Stimulated activated CD8-positive, alpha-beta memory T cell treated with anti-CD3 and anti-CD28 coated beads, Interleukin-15, amount 100 ng/mL, for 48 hours (primary cell): ENCODE results near the gene PLIN3.
"Not testable (repeated sequence)": the region's sequence is repeated elsewhere in the genome, so short reads cannot be mapped to it uniquely, and the experiment has no call there.

Experiments used
- DNase-seq, 2 donors: peaks; one replicate each; pipeline ENCODE4 v3.0.0-alpha.2; 2020; ENCODE audit warnings: low read depth in 2 of 2

Gene PLIN3

DNA sequence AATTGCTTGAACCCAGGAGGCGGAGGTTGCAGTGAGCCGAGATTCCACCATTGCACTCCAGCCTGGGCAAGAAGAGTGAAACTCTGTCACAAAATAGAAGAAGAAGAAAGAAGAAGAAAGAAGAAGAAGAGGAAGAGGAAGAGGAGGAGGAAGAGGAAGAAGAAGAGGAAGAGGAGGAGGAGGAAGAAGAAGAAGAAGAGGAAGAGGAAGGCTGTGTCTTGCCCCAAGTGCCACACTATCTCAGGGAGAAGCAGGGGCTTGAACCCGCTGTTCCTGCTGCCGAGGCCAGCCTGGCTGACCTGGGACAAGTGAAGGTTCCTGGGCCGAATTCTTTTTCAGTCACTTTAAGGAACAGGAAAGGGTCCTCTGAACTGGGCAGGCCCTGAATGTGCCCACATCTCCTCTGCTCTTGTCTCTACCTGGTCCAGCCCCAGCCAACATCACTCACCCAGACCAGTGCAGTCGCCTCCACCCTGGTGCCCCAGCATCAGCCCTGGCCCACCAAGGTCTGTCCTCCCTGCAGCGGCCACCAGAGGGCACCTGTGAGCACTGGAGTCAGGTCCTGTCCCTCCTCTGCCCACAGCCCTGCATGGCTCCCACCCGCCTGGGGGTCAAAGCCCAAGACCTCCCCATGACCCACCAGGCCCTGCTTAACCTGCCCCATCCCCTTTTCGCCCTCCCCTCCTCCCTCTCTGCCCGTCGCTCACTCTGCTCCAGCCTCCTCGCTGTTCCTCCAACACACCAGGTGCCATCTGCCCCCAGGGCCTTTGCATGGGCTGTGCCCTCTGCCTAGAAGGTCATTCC lies 55.9 kb downstream of the PLIN3 start:
- DNase-seq = peak; percentile 74 to 76

DNA sequence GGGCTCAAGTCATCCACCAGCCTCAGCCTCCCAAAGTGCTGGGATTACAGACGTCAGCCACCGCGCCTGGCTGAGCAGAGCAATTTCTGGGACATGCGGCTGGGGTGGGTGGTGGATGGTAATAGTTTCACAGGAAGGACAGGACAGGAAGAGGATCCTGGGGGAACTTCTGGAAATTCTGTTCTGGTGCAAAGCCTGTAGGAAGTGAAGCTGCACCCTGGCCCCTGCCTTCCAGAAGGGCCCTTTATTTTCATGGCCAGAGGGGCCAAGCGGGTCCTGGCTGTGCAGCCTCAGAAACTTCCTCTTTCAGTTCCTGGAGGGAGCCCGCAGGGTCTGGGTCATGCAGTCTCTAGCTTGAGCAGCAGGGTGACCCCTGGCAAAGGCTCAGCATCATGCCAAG lies 60.3 kb downstream of the PLIN3 start:
- no peak for DNase-seq

DNA sequence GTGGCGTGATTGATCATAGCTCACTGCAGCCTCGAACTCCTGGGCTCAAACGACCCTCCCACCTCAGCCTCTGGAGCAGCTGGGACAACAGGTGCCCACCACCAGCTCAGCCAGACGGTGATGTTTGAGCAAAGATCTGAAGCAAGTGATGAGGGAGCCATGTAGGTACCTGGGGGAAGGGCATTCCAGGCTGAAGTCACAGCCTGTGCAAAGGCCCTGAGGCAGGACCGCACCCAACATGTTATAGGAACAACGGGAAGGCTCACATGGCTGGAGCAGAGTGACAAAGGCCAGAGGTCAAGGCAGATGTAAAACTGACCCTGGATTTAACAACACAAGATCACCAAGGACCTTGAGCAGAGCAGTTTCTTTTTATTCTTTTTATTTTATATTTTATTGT lies 61.1 kb downstream of the PLIN3 start:
- no peak for DNase-seq

DNA sequence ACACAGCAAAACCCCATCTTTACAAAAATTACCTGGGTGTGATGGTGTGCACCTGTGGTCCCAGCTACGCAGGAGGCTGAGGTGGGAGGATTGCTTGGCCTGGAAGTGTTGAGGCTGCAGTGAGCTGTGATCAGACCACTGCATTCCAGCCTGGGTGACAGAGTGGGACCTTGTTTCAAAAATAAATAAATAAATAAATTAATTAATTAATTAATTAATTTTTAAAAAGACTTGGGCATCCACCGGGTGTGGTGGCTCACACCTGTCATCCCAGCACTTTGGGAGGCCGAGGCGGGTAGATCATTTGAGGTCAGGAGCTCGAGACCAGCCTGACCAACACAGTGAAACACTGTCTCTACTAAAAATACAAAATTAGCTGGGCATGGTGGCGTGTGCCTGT lies 62.3 kb downstream of the PLIN3 start:
- DNase-seq = not testable (repeated sequence)

DNA sequence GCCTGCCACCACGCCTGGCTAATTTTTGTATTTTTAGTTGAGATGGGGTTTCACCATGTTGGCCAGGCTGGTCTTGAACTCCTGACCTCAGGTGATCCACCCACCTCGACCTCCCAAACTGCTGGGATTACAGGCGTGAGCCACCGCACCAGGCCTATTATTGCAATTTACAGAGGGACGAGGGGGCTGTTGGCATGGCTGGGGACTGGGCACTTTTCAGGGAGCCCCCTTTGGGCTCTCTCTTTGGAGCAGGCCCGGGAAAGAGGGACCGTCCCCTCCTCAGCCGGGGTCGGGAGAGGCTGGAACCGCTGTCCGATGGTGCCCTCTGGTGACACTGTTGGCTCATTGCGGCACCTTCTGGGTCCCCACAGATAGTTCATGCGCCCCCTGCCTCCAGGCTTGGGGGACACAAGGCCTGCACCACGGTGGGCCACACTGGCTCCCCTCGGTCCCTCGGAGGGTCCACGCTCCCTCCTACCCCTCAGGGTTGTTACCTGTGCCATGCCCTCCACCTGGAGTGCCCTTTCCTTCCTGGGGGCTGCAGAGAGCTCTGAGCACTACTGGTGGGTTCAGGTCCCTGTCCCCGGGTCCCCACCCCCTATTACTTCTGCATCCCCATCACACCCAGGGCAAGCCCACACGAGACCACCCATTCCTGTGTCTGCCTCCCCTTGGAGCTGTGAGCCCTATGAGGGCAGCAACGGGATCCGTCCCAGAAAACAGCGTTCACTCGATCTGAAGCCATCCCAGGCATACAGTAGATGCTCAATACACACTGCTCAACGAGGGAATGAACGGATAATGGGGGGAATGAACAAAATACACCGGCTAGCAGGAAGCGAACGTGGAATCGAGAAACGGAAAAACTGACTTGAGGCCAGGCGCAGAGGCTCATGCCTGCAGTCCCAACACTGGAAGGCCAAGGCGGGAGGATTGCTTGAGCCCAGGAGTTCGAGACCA lies 63.5 kb downstream of the PLIN3 start:
- peak; percentile 47 to 48 for DNase-seq

DNA sequence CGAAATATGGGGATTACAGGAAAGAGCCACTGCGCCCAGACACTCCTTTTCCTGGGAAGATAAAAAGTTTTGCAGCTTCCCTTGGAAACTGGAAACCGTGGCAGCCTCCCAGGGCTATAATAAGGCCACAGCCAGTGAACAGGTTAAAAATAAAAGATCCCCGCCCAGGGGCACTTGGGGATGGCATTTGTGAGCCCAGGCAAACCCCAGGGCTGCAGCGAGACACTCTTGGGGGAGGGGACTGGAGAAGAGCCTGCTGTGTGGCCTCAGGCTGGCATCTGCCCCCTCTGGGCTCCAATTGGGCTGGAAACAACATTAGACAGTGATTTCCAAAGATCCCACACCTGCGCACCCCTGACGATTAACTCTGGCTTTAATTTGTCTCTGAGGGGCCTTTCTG lies 64.8 kb downstream of the PLIN3 start:
- DNase-seq = no peak

DNA sequence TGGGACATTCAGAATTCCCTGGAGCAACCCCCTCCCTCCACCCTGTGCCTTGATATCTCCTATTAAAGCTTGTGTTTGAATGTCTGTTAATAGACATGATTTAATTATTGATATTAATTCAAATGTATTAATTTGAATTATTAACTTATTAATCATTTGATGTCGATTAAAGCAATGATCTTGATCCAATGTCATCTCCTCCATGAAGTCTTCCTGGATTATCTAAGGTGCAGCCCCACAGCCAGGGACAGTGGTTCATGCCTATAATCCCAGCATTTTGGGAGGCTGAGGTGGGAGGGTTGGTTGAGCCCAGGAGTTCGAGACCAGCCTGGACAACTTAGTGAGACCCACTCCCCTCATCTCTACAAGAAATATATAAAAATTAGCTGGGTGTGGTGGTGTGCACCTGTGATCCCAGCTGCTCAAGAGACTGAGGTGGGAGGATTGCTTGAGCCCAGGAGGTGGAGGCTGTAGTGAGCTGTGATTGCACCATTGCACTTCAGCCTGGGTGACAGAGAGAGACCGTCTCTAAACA lies 66.3 kb downstream of the PLIN3 start:
- no peak for DNase-seq

DNA sequence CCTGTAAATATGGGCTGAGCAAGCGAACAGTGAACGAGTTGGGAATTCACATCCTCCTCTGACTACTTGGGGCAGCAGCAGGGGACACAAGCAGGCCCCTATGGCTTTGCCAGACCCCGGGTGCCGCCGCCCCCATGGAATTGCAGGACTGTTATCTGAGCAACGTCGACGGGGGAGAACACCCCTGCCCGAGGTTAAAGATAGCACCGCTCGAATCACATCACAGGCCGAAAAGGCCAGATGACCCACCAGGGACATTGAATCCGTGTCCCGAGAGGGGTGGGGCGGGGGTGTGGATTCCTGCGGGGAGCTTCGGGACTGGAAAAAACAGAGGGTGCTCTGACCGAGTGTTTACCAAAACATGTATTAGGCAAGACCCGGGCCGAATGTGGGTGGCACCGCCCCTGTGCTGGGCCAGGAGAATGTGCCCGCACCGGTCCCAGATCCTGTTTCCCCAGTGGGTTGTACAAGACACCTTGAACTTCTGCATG lies 66.8 kb downstream of the PLIN3 start:
- DNase-seq = no peak

DNA sequence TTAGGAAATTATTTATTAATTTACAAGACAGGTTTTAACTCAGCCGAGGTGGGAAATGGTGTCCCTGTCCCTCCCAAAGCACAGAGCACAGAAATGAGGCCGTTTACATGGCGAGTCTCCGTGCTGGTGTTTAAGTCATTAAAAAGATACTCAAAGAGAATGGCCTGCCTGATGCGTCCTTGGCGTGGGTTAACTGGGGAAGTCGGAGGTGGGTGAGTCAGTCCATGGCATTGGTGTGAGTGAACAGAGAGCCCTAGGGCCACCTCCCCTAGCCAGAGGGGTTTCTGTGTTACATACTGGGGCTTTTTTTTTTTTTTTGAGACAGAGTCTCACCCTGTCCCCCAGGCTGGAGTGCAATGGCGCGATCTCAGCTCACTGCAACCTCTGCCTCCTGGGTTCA lies 72.1 kb downstream of the PLIN3 start:
- no peak for DNase-seq

DNA sequence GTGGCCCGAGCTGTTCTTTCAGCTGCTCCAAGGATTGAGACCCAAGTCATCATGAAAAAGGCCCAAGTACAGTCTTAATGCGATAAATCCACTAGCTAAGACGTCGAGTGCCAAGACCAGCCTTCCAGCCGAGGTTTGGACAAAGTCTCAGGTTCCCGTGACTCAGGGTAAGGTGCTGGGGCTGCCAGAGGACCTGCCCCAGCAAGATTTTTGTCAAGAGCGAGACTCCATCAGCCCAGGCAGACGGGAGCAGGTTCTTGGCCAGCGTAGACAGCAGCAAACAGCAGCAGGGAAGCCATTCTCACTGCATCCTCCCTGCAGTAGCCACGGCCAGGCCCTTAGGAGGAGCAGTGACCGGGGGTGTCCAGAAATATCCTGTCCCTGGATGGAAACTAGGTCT lies 72.5 kb downstream of the PLIN3 start:
- DNase-seq = no peak

DNA sequence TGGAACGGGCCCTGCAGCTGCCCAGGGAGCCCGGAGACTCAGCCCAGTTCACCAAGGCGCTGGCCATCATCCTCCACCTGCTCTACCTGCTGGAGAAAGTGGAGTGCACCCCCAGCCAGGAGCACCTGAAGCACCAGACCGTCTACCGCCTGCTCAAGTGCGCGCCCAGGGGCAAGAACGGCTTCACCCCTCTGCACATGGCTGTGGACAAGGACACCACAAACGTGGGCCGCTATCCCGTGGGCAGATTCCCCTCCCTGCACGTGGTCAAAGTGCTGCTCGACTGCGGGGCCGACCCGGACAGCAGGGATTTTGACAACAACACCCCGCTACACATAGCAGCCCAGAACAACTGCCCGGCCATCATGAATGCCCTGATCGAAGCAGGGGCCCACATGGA lies 74.2 kb downstream of the PLIN3 start:
- not testable (repeated sequence) for DNase-seq

DNA sequence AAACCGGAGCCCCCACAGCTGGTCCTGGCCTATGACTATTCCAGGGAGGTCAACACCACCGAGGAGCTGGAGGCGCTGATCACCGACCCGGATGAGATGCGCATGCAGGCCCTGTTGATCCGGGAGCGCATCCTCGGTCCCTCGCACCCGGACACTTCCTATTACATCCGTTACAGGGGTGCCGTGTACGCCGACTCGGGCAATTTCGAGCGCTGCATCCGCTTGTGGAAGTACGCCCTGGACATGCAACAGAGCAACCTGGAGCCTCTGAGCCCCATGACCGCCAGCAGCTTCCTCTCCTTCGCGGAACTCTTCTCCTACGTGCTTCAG lies 74.6 kb downstream of the PLIN3 start:
- not testable (repeated sequence) for DNase-seq

DNA sequence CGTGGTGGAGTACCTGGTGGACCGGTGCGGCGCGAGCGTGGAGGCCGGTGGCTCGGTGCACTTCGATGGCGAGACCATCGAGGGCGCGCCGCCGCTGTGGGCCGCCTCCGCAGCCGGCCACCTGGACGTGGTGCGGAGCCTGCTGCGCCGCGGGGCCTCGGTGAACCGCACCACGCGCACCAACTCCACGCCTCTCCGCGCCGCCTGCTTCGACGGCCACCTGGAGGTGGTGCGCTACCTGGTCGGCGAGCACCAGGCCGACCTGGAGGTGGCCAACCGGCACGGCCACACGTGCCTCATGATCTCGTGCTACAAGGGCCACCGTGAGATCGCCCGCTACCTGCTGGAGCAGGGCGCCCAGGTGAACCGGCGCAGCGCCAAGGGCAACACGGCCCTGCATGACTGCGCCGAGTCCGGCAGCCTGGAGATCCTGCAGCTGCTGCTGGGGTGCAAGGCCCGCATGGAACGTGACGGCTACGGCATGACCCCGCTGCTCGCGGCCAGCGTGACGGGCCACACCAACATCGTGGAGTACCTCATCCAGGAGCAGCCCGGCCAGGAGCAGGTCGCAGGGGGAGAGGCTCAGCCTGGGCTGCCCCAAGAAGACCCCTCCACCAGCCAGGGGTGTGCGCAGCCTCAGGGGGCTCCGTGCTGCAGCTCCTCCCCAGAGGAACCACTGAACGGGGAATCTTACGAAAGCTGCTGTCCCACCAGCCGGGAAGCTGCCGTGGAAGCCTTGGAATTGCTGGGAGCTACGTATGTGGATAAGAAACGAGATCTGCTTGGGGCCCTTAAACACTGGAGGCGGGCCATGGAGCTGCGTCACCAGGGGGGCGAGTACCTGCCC lies 75.2 kb downstream of the PLIN3 start:
- not testable (repeated sequence) for DNase-seq

DNA sequence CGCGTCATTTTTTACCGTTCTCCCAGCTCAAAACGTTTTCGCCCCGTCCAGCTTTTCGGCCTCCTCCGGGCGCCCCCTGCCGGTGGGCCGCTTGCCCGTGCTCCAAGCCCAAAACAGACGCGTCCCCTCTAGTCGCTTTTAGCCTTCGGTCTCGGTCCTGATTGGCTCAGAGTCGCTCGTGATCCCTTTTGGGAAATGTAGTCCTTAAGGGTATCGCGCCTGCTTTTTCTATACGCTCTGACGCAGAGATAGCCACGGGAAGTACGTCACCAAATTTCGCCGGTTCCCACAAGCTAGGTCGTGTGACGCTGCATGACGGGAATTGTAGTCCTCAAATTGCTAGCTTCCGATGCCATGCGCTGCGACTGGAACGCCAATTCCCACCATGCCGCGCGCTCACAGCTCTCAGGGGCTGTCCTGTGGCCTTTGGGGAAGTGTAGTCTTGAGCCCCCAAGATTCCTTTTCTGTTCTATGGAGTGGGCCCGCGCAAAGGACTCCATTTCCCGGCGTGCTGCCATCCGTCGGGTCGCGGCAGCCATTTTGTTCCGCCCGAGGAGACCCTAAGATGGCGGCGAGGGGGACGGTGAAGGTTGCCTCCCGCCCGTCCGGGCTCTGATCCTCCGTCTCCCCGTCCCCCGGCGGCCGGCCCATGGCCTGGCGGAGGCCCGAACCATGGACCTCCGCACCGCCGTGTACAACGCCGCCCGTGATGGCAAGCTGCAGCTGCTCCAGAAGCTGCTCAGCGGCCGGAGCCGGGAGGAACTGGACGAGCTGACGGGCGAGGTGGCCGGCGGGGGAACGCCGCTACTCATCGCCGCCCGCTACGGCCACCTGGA lies 76.1 kb downstream of the PLIN3 start, which contains the start of gene FEM1A:
FEM1A (plus strand) TSS at position 552 of the 836 bp plus-strand sequence; CDS start at position 673, 121 bp downstream.
- peak; percentile 97 to 98 for DNase-seq
